ENCODE results near the gene ANKS1A.
A peak's percentile ranks its signal among the peaks of the same experiment; 100 is the strongest.
"Not testable (repeated sequence)": the region's sequence is repeated elsewhere in the genome, so short reads cannot be mapped to it uniquely, and the experiment has no call there.

The ANKS1A gene

DNA sequence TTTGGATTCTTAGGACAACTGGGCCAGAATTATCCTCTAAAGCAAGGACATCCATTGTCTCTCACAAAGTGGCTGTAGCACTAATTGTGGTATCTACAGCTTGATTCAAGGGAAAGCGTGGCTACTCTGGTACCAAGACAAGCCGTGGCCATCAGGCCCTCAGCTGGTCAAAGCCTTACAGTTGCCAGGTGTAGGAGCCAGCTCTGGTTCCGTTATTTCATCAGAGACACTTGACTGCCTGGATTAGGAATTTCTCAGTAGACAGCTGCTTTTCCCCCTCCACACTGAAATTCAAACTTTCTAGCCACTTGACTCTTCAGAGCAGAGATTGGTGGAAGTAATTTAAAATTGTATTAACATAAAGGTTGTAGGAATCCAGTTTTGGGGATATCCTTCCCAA lies 104.2 kb downstream of the ANKS1A start:
- Mint-ChIP-seq H3K4me3 (no peak overlapping the region), H3K4me1 (no peaks in the 10 kb centered on the region), H3K36me3 (ENCODE audit: low read depth) (peaks cover 29% of the 10 kb centered on the region), H3K9me3 (no peaks in the 10 kb centered on the region), H3K27me3 (no peaks in the 10 kb centered on the region), H3K27ac (no peak overlapping the region)
- ATAC-seq = no peak
- no peak for DNase-seq

DNA sequence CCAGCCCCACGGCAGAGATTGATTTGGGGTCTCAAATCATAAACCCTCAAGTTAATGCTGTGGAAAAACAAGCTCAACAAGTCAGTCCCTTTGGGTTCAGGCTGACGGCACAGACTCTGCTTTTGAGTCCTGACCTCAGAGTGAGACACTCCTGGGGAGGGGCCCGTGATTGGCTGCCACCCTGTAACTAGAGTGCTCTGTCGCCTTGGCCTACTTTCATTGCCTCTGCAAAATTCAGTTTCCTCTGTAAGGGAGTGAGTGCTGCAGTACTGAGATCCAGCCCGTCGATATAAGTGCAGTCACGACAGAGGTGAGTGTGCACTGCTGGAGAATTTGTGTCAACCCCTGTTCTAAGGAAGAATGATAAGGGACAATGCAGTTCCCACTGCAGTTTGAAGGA lies 105.6 kb downstream of the ANKS1A start:
- Mint-ChIP-seq H3K4me1 (no peaks in the 10 kb centered on the region), H3K9me3 (no peaks in the 10 kb centered on the region), H3K27ac (no peak overlapping the region), H3K36me3 (ENCODE audit: low read depth) (peaks cover 29% of the 10 kb centered on the region), H3K27me3 (no peaks in the 10 kb centered on the region), H3K4me3 (no peak overlapping the region)
- ATAC-seq (peak; percentile 33), DNase-seq (no peak)

DNA sequence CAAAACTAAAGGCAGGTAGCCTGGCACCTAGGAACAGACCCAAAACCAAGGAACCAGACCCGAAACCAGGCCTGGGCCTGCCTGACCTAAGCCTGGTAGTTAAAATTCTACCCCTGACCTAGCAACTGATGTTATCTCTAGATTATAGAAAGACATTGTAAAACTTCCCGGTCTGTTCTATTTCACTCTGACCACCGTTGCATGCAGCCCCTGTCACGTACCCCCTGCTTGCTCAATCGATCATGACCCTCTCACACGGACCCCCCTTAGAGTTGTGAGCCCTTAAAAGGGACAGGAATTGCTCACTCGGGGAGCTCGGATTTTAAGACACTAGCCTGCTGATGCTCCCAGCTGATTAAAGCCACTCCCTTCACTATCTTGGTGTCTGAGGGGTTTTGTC lies 109.4 kb downstream of the ANKS1A start:
- DNase-seq, H3K4me1 Mint-ChIP-seq, H3K27me3 Mint-ChIP-seq, H3K9me3 Mint-ChIP-seq, H3K27ac Mint-ChIP-seq, H3K4me3 Mint-ChIP-seq, ATAC-seq: not testable (repeated sequence)
- H3K36me3 Mint-ChIP-seq (ENCODE audit: low read depth) = peaks cover 25% of the 10 kb centered on the region

DNA sequence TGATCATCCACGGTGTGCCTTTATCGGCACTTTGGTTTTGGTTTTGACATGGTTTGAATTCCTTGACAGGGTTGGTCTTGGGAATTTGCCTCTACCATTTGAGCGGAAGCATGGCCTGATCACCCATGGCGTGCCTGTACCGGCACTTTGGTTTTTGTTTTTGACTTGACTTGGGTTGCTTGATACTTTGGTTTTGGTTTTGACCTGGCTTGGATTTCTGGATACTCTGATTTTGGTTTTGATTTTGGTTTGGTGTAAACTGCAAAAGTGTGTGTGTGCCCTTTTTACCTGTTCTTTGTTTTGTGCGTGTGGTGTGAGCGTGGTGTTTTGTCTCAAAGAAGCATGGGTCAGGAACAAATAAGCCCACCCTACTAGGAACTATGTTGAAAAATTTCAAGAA lies 110.1 kb downstream of the ANKS1A start:
- H3K36me3 Mint-ChIP-seq (ENCODE audit: low read depth) = peaks cover 19% of the 10 kb centered on the region
- not testable (repeated sequence) for ATAC-seq, H3K27ac Mint-ChIP-seq, H3K4me1 Mint-ChIP-seq, H3K9me3 Mint-ChIP-seq, H3K4me3 Mint-ChIP-seq, H3K27me3 Mint-ChIP-seq, DNase-seq

DNA sequence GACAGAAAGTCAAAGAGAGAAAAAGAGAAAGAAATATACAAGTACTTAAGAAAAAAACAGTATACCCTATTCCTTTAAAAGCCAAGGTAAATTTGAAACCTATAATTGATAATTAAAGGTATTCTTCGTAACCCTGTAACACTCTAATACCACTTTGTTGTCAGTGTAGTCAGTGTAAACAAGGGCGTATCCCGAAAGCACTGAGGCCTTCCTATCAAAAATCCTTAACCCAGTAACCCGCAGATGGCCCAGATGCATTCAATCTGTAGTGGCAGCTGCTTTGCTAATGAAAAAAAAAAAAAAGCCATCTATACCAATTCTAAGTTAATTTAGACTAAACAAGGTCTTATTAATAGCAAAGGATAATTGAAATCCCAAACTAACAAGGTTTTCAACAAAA lies 110.9 kb downstream of the ANKS1A start:
- not testable (repeated sequence) for H3K27ac Mint-ChIP-seq, H3K27me3 Mint-ChIP-seq, ATAC-seq, DNase-seq, H3K4me3 Mint-ChIP-seq, H3K4me1 Mint-ChIP-seq, H3K9me3 Mint-ChIP-seq
- peaks cover 11% of the 10 kb centered on the region for H3K36me3 Mint-ChIP-seq (ENCODE audit: low read depth)

DNA sequence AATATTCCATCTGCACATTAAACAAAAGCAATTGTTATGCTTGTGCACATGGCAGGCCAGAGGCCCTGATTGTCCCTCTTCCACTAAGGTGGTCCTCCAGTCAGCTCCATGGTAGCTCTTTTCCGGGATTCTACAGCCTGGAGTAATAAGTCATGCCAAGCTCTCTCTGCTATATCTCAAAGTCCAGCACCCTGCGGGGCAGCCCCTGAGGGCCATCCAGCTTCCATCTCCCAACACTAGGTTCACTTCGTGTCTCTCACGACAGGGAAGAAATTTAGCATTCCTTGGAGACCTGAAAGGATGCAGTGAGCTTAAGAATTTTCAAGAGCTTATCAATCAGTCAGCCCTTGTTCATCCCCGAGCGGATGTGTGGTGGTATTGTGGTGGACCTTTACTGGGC lies 112.3 kb downstream of the ANKS1A start:
- ATAC-seq; H3K4me3 Mint-ChIP-seq; H3K4me1 Mint-ChIP-seq; H3K9me3 Mint-ChIP-seq; DNase-seq; H3K27ac Mint-ChIP-seq; H3K36me3 Mint-ChIP-seq (ENCODE audit: low read depth); H3K27me3 Mint-ChIP-seq: not testable (repeated sequence)

DNA sequence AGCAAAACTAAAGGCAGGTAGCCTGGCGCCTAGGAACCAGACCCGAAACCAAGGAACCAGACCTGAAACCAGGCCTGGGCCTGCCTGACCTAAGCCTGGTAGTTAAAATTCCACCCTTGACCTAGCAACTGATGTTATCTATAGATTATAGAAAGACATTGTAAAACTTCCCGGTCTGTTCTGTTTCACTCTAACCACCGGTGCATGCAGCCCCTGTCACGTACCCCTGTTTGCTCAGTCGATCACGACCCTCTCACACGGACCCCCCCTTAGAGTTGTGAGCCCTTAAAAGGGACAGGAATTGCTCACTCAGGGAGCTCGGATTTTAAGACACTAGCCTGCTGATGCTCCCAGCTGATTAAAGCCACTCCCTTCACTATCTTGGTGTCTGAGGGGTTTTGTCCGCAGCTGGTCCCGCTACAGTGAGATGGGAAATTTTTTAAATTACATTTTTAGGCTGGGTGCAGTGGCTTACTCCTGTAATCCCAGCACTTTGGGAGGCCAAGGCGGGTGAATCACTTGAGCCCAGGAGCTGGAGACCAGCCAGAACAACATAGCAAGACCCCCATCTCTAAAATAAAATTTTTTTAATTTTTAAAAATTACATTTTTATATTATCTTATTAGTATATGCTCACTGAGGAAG lies 115.0 kb downstream of the ANKS1A start:
- H3K4me3 Mint-ChIP-seq; DNase-seq; H3K9me3 Mint-ChIP-seq; ATAC-seq; H3K27ac Mint-ChIP-seq; H3K4me1 Mint-ChIP-seq; H3K36me3 Mint-ChIP-seq (ENCODE audit: low read depth); H3K27me3 Mint-ChIP-seq: not testable (repeated sequence)

DNA sequence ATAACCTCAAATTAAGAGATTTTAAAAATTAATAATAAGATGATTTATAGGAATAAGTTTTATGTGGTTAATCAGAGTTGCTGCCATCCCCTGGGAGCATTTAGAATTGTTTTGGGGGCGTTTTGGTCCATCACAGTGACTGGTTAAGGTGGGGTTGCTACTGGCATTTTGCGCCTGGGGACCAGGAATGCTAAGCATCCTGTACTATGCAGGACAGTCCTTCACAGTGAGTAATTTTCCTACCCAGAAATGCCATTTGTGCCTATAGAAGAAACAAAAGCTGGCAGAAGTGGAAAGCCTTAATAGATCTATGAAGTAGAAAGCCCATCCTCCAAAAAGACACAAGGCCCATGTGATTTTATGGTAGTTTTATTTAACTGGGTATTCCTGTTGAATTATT lies 118.0 kb downstream of the ANKS1A start:
- Mint-ChIP-seq H3K4me1 (peaks cover 8% of the 10 kb centered on the region), H3K9me3 (no peaks in the 10 kb centered on the region), H3K4me3 (no peak overlapping the region), H3K27me3 (no peaks in the 10 kb centered on the region), H3K27ac (no peak overlapping the region), H3K36me3 (ENCODE audit: low read depth) (no peaks in the 10 kb centered on the region)
- DNase-seq = no peak
- no peak for ATAC-seq

DNA sequence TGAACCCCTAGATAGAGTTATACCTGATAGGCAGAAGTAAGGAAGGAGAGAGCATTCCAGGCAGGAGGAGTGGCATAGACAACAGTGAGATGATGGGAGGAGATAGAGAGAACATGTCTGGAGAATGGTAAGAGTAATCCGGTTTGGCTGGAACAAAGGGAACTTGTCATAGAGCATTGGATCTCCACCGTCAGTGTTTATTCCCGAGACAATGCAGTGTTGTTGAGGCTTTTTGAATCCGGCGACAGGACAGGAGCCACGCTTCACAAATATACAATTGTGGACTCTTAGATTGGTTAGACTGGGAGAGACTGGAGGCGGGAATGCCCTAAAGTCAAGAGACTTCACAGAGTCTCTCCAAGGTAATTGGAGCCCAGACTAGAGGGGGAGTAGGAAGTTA lies 119.8 kb downstream of the ANKS1A start:
- Mint-ChIP-seq H3K36me3 (ENCODE audit: low read depth) (no peaks in the 10 kb centered on the region), H3K9me3 (no peaks in the 10 kb centered on the region), H3K27ac (no peak overlapping the region), H3K4me1 (peaks cover 8% of the 10 kb centered on the region), H3K4me3 (no peak overlapping the region), H3K27me3 (no peaks in the 10 kb centered on the region)
- ATAC-seq (no peak), DNase-seq (no peak)

DNA sequence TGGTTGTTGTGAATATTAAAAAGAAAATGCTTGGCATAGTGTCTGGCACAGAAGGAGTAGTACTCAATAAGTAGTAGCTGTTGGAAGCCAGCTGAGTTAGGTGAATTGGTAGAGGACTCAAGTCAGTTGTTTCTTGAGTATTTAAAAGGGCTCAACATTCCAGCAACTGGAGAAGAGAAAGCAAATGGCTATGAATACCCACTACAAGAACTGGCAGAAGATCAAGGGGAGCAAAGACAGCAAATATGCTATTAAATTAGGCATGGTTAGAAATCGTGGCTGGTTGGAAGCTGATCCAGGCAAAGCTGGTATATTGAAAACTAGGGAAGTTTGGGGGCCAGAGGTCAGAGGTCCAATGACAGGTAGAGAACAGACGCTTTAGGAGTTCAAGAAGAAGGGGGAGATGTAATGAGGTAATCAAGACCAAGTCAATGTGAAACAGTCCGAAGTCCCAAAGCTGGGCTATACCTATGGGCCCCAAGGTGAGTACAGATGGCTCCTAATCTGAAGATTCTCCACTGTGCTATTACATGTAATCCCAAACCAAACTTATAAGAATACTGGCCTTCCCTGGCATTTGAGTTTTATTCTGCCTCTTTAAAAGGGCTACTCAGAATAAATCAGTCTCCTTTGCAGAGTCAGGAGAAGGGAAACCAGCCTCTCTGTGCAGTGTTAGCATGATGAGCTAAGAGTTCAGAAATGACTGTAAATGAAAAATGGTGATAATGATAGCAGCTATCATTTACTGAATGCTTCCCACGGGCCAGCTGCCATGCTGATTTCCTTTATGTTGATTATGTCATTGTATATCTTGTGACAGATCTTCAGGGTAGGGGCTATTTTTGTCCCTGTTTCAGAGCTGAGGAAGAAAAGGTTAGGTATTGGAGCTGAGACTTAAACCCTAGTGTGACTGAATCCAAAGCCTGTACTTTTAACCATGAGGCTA lies 122.3 kb downstream of the ANKS1A start:
- peak; percentile 82 for ATAC-seq
- no peak for DNase-seq
- H3K4me1 Mint-ChIP-seq = peaks cover 8% of the 10 kb centered on the region
- H3K27ac Mint-ChIP-seq = no peak overlapping the region
- H3K4me3 Mint-ChIP-seq = no peak overlapping the region
- H3K36me3 Mint-ChIP-seq (ENCODE audit: low read depth) = no peaks in the 10 kb centered on the region
- no peaks in the 10 kb centered on the region for H3K9me3 Mint-ChIP-seq
- no peaks in the 10 kb centered on the region for H3K27me3 Mint-ChIP-seq

DNA sequence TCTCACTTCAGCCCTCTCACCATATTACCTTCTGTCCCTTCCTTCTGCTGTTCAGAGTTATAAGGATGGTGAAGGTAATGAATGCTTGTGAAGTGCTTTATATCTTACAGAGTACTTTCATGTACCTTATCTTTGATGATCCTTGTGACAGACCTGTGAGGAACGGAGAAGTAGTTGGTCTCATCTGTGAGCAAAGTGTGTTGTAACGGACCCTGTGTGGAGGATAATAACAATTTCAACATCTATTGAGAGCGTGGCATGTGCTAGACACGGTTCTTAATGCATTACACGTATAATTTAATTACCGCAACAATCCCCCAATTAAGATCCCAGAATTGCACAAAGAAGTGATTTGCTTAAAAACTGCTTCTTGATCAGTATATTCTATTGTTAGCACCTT lies 124.6 kb downstream of the ANKS1A start:
- Mint-ChIP-seq H3K27me3 (no peaks in the 10 kb centered on the region), H3K4me3 (no peak overlapping the region), H3K4me1 (peaks cover 8% of the 10 kb centered on the region), H3K36me3 (ENCODE audit: low read depth) (no peaks in the 10 kb centered on the region), H3K27ac (no peak overlapping the region), H3K9me3 (no peaks in the 10 kb centered on the region)
- ATAC-seq (no peak), DNase-seq (no peak)

DNA sequence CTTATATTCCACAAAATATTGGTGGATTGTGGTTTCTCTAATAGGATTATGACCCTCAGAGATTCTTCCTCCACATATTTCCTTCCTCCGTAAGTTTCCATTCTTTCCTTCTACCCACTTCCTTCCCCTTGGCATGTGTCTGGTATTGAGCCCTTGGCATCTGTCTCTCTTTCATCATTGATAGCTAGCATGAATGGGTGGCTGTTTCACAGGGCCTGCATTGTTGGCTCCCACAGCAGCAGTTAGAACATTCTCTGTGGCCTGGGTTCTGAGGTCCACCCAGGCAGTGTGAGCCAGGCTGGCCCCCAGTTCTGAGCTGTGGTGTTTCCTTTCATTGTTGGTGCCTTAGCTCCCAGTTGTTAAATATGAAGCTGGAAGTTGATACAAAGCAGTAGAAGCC lies 125.3 kb downstream of the ANKS1A start:
- Mint-ChIP-seq H3K27ac (no peak overlapping the region), H3K27me3 (no peaks in the 10 kb centered on the region), H3K4me1 (peaks cover 8% of the 10 kb centered on the region), H3K36me3 (ENCODE audit: low read depth) (no peaks in the 10 kb centered on the region), H3K9me3 (no peaks in the 10 kb centered on the region), H3K4me3 (no peak overlapping the region)
- no peak for DNase-seq
- ATAC-seq = no peak

DNA sequence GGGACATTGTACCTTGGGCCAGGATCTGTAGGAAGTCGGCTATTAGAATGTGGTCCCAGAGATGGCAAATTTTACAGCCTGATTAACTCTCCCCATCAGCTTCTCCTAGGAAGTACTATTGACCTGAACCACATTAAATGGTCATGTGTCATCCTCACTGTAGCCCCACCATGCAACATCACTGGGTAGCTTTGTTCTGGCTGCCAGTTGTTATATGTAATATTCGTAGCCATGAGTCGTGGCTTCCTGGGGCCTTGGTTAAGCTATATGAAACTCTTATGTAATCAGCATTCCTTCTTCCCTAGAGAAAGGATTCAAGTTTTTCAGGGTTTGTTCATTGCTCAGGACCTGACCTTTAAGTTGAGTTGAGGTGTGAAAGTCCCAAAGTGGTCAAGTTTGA lies 125.7 kb downstream of the ANKS1A start:
- H3K27ac Mint-ChIP-seq = no peak overlapping the region

DNA sequence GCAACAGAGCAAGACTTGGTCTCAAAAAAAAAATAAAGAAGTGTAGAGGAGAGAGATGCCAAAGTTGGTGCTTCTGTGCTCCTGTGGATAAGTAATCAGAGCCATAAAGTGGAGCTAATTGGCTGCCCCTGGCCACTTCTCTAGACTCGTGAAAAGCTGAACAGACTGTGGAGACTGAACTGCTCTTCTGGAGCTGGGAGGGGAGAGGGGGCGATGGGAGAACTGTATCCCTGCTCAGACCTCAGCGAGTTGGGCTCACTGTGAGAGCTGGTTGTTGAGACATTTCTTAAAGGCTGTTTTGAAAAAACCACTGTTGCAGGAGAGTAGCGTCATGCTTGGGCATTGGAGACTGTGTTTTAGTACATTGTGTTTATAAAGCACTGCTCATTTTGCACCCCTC lies 126.4 kb downstream of the ANKS1A start:
- Mint-ChIP-seq H3K27me3 (no peaks in the 10 kb centered on the region), H3K4me1 (peaks cover 8% of the 10 kb centered on the region), H3K4me3 (no peak overlapping the region), H3K27ac (no peak overlapping the region), H3K36me3 (ENCODE audit: low read depth) (peaks cover 3% of the 10 kb centered on the region), H3K9me3 (no peaks in the 10 kb centered on the region)
- no peak for DNase-seq
- no peak for ATAC-seq

More for the DNA sequence above, 125.7 kb downstream of the ANKS1A start:
- peaks cover 2% of the 10 kb centered on the region for H3K36me3 Mint-ChIP-seq (ENCODE audit: low read depth)
- ATAC-seq (no peak), DNase-seq (no peak)
- no peak overlapping the region for H3K4me3 Mint-ChIP-seq
- no peaks in the 10 kb centered on the region for H3K9me3 Mint-ChIP-seq
- H3K27me3 Mint-ChIP-seq = no peaks in the 10 kb centered on the region
- H3K4me1 Mint-ChIP-seq = peaks cover 8% of the 10 kb centered on the region

DNA sequence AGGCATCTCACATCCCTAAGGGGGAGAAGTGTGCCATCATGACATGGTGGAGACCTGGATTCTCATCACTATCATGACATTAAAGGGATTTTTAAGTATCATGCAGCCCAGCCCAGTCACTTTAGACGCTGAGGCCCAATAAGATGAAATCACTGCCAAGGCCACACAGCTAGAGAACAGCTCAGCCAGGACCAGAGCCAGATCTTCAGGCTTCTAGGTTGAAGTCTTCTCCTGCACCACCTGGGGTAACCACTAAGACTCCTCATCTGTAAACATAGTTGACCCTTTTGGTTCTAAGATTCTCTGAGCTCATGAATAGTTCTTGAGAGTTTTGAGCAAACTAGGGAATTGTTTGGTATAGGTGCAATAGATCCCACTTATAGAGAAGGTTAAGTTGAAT lies 126.9 kb downstream of the ANKS1A start:
- ATAC-seq = no peak
- Mint-ChIP-seq H3K27me3 (no peaks in the 10 kb centered on the region), H3K9me3 (no peaks in the 10 kb centered on the region), H3K4me1 (peaks cover 8% of the 10 kb centered on the region), H3K27ac (no peak overlapping the region), H3K36me3 (ENCODE audit: low read depth) (peaks cover 3% of the 10 kb centered on the region), H3K4me3 (no peak overlapping the region)
- no peak for DNase-seq

Measured in activated naive CD8-positive, alpha-beta T cell treated with anti-CD3 and anti-CD28 coated beads, Interleukin-2, amount 50 U/mL, for 24 hours (primary cell).